Inferior parietal cortex (tissue), 1 donor: Measurements from ENCODE around the gene ASS1.
"Not testable (repeated sequence)": the region's sequence is repeated elsewhere in the genome, so short reads cannot be mapped to it uniquely, and the experiment has no call there.

Experiments
- DNase-seq: peaks from one replicate; pipeline ENCODE4 v3.0.0-alpha.2; 2016; ENCODE audit errors: extremely low spot score

The ASS1 gene

DNA sequence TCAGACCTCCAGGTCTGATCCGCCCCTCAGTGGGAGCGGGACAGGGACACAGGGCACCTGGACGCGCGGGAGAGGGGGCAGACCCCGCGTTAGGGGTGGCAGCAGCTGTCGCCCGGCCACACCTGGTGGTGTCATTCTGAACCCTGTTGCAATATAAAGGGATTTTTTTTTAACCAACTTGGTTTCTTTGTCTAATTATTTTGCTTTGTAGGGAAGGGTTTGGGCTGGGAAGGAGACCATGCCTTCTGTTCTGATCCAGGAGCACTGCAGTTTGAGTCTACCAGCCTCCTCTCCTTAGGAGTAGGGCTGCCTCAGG, 10.9 kb upstream of the ASS1 start:
- DNase-seq = no peak

DNA sequence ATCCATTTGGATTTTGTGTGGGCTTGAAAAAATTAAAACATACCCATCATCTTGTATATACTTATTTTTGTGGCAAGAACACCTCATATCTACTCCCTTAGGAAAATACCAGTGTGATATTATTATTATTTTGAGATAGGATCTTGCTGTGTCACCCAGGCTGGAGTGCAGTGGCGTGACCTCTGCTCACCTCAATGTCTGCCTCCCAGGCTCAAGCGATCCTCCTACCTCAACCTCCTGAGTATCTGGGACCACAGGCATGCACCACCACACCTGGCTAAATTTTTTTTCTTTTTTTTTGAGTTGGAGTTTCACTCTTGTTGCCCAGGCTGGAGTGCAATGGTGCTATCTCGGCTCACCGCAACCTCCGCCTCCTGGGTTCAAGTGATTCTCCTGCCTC, 10.1 kb upstream of the ASS1 start:
- DNase-seq = not testable (repeated sequence)

GRCh38 chr9:130437011-130437789, 7.6 kb upstream of the ASS1 start:
- DNase-seq = no peak

GRCh38 chr9:130438382-130438981, 6.3 kb upstream of the ASS1 start:
- DNase-seq = no peak

DNA sequence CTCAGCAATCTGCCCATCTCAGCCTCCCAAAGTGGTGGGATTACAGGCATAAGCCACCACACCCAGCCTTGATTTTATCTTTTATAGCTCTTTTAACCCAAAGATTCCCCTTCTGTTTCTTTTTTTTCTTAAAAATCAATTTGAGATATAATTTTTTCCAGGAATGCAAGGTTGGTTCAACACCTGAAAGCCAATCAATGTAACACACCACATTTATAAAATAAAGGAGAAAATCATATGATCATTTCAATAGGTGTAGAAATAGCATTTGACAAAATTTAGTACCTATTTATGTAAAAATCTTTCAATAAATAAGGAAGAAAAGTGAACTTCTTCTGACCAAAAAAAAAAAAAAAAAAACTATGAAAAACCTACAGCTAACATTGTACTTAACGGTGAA, 3.7 kb upstream of the ASS1 start:
- DNase-seq = no peak

DNA sequence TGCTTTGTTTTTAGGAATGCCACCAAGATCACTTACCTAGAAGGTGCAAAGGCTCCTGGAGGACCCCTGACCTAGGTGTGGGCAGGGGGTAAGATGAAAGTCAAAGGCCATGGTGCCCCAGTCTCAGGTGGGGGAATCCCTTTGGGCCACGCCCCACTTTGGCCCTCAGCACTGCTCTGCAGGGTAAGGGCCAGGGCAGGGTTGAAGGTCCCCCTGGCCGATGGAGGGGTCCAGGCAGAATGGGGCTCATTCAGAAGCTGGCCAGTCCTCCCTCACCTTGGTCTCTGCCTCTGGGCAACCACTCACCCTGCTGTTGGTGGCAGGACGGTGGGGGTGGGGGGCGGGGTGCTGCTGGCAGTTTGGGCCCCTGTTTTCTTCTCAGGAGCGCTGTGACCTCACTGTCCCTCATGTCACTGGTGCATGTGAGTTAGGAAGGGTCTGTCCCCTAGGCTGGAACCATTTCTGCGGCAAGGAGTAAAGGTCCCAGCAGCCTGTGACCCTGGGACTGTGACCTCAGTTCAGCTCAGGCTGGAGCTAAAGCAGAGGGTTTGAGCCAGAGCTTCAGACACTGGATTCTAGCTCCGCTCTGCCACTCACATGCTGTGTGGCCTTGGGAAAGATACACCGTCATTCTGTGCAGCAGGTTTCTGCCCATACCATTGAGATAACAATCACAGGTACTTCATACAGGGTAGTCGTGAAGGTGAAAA, 1.9 kb upstream of the ASS1 start:
- no peak for DNase-seq

GRCh38 chr9:130443456-130443801, 1.3 kb upstream of the ASS1 start:
- DNase-seq = no peak

DNA sequence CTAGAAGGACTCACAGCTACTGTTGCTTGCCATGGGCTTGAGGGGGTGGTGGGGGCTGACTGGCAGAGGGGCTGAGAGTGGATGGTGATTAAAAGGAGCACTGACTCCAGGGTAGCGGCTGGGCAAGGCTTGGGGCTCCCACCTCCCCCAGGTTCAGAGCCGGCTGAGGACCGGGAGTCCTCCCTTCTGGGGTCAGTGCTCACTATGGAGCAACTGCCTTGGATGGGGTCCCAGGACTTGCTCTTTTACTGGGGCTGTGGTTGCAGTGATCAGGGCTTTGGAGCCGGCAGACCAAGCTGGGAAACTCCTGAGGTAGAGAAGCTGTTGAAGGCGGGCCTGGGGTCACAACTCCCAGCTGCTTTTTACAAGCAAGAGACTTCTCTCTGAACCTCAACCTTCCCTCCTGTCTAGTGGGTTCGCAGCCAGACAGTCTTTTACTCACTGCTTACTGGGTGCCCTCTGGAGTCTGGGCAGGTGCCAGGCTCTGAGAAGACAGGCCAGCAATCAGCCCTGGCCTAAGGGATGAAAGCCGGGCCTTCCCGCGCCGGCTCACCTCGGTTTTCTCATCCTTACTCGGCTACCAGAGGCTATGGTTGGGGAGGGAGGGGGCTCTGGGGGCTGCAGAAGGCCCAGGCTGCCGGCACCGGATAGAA, 795 bp upstream of the ASS1 start:
- DNase-seq = no peak

GRCh38 chr9:130445268-130445983, 665 bp downstream of the ASS1 start:
- no peak for DNase-seq

DNA sequence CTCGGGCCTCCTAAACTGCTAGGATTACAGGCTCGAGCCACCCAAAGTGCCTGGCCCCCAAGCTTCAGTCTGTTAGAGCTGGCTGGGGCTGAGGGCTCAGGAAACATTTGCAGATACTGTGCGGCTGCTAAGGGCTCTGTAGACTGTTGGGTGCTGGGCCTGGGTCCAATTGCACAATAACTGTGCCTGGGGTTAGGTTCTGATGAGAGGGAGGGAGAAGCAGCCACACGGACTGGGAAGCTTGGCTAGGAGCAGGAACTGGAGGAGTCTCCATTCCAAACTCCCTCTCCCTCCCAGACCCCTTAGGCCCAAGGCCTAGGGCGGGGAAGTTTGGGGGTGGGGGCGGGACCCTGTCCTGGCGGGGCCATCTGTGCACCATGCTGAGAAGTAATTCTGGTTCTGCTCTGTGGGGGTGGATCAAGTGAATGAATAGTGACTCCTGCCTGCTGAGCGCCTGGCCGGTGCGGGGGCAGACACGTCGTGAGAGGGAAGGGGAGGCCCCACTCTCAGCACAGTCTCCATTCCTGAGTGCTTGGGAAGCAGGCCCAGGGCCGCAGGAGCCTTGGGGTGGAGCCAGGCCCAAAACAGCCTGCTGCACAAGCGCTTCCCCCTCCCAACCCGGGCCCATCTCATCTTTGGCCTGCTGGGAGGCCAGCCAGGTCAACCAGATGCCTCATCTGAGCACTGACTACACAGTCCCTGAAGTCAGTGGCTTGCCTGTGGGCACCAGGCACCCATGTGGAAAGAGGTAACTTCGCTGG, 1.5 kb downstream of the ASS1 start:
- no peak for DNase-seq

DNA sequence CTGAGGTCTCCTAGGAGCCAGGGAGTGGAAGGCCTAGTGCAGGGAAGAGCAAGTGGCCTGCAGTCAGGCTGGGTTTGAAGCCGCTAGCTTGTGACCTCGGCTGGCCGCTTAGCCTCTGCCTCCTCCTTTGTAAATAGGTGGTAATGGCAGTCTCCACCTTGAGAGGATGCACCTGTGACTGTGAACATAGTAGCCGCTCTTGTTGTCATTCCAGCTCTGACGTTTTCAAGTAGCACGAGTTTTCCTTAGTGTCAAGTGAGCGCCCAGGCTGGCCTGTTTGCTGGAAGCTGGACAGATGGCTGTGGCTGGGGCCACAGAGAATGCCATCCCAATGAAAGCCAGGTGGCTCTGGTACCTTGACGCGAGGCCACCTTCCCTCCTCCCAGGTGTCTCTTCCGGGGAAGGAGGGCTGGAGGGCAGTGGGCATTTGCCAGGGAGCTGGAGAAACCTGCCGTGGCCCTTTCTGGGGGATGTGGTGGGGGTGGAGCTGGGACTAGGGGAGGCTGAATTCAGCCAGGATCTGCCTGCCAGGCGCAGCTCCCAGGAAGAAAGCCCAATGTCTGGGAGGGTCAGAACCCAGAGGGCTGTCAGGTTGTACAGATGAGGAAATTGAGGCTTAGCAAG, 2.5 kb downstream of the ASS1 start:
- no peak for DNase-seq

GRCh38 chr9:130448035-130448624, 3.4 kb downstream of the ASS1 start:
- no peak for DNase-seq

DNA sequence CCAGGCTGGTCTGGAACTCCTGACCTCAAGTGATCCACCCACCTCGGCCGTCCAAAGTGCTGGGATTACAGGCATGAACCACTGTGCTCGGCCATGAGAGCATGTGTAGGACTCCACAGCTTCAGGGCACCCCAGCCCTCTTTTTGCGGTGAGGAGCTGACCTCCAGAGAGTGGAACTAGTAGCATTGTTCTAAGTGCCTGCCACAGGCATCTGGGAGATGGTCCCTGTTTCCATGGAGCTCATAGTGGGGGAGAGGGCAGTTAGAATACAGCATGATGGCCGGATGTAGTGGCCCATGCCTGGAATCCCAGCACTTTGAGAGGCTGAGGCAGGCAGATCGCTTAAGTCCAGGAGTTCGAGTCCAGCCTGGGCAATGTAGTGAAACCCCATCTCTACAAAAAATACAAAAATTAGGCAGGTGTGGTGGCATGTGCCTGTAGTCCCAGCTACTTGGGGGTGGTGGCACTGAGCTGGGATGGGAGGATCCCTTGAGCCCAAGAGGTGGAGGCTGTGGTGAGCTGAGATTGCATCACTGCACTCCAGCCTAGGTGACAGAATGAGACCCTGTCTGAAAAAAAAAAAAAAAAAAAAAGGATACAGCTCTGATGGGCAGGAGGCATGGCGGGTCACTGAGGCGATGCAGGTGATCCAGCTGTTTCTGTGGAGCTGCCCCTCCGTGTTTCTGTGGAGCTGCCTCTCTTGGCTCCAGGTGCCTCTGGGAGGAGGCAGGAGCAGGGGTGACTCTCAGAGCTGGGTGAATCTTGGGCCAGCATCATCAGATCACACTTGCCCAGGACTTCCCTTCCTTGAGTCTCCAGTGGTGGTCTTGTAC, 4.2 kb downstream of the ASS1 start:
- DNase-seq = no peak

- no peak for DNase-seq
Observed at GRCh38 chr9:130450344-130451003, 5.7 kb downstream of the ASS1 start.

GRCh38 chr9:130451004-130451390, 6.2 kb downstream of the ASS1 start:
- DNase-seq = no peak

DNA sequence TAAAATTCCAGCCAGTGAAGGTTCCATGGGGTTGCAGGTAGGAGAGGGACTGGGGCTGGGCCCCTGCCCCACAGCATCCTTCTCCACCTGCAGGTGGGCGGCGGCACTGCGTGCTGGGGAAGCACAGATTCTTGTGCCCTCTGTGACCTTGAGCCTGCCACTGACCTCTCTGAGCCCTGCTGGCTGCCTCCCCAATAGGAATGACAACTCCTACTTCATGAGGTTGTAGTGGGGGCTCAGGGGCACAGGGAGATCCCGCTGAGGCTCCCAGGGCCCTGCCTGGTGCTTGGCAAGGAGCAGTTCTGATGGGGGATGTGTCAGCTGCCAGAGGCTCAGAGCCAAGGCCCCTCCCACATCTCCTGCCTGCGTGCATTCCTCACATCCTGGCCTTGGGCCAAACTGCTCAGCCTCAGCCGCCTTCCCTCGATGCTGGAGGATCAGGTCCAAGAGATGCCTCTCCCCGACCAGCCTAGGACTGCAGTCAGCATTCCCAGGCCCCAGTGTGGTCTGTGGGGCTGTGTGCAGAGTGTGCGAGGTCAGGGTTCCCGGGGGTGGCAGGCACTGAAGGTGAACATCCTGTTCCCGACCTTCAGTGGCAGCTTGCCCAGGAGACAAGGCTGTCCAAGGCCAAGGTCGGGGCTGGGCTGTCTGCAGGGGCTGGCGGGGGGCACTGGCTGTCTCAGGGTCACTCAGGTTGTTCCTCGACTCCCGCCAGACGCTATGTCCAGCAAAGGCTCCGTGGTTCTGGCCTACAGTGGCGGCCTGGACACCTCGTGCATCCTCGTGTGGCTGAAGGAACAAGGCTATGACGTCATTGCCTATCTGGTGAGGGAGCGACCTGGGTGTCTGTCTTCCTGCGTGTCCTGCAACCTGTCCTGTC, 7.0 kb downstream of the ASS1 start:
- DNase-seq = peak; percentile 32

DNA sequence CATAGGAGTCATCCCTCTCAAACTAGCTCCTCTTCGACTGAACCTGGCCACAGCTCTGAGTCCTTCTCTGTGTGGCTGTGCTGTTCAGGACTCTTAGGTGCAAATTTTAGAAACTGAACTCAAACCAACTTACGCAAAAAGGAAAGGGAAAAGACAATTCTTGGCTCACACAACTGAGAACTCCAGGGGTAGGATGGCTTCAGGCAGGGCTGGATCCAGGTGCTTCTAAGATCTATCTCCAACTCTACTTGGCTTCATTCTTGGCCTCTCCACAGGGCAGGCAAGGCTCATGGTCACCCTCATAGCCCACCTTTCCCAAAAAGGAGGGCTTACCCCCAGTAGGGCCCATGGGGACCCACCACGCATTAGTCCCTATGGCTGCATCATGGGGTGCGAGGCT, 8.1 kb downstream of the ASS1 start:
- no peak for DNase-seq

GRCh38 chr9:130453487-130453886, 8.7 kb downstream of the ASS1 start:
- no peak for DNase-seq
